KOPT-K1 (cell line): Measurements from ENCODE around the gene STARD6.
"Not testable (repeated sequence)": the region's sequence is repeated elsewhere in the genome, so short reads cannot be mapped to it uniquely, and the experiment has no call there.

ENCODE experiments used
- H3K27ac ChIP-seq: fragments of 200-600 bp; sonication (generic); 2 replicates; pipeline ENCODE4 v1.5.1; 2016; ENCODE audit warnings: antibody characterized with exemption, mild to moderate bottlenecking, low read depth, low read length; ENCODE audit not compliant: poor library complexity, severe bottlenecking
- H3K36me3 ChIP-seq: fragments of 200-600 bp; sonication (generic); 2 replicates; pipeline ENCODE4 v1.5.1; 2017; ENCODE audit warnings: antibody characterized with exemption, mild to moderate bottlenecking, low read length, moderate library complexity; ENCODE audit not compliant: insufficient read depth
- H3K9me3 ChIP-seq: fragments of 200-600 bp; sonication (generic); 2 replicates; pipeline ENCODE4 v1.5.1; 2017; ENCODE audit warnings: antibody characterized with exemption, low read length, mild to moderate bottlenecking; ENCODE audit not compliant: insufficient read depth, poor library complexity, severe bottlenecking

Gene STARD6

DNA sequence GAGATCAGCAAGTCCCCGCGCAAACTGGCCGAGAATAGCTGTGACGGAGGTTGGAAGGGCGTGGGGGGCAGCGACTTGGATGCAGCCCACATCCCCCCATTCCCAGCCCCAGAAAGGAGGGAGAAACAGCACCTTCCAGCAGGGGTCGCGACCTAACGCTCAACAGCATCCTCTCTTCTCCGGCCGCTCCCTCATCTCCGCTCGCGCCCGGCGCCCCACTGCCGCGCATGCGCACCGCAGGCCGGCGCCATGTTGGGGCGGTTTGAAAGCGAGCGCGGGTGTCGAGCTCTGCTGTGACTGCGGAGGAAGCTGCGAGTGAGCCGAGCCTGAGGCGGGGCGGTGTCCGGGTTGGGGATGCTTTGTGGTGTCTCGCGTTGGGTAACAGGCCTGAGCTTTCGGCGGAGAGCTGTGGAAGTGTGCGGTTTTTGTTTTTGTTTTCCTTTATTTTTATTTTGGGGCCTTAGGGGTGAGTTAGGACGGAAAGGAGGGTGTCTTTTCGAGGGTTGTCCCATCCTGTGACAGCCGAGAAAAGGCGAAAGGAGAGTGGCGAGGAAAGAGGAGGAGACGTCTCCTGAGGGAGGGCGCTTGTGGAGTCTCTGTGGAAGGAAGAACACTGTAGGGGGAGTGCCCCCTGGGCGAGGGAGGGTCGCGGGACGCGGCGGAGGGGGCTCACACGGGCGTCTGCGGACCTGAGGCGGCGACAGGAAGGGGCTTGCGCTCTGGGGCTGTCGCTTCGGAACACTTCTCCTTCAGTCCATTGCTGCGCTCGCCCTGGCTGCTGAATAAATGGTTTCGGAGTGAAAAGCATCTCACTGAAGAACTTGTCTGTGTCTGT, at the start of gene STARD6, which contains the start of gene C18orf54:
TSS of gene STARD6 (minus strand) at position 199 of the 835 bp plus-strand sequence. CDS start 3,285 bp downstream, outside the sequence.
TSS of gene C18orf54 (plus strand) at position 247 of the 835 bp plus-strand sequence. CDS start 2,667 bp downstream, outside the sequence.
- H3K9me3 ChIP-seq: no peaks in the 10 kb centered on the region
- H3K27ac ChIP-seq: peak within 1 kb of the TSS; percentile 81
- peaks cover 11% of the 10 kb centered on the region for H3K36me3 ChIP-seq

DNA sequence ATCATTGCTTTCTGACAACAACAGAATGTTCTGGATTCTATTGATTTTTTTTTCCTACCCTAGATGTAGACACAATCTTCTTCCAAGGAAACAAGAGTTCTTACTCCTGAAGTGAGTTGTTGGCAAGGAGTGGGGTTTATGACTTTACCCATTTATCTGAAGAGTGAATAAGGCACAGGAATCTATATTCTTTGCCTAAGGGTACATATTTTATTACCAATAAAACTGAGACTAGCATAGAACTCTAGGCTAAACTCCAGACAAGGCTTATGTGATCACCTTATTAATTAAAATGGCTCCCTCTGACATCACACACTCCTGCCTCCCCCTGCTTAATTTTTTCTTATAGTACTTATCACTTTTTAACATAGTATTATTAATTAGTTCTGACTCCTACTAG, 47.6 kb upstream of the STARD6 start:
- Histone ChIP-seq H3K27ac (no peak overlapping the region), H3K9me3 (no peaks in the 10 kb centered on the region), H3K36me3 (no peaks in the 10 kb centered on the region)

DNA sequence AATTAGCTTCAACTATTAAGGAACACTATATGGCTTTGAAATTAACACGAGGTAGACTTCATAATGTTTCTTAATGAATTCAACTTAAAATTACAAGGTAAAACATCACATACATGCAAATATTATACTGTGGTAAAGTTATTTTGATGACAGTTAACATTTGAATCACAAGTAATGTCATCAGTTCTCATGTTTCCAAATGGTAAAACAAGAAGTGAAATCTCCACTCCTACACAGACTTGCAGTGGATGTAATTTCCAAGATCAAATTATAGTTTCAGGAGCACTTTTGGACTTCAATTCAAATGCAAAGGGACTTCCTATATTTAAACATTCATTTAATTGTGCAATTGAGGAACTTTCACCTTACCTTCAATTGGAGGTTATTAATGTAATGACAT, 39.1 kb upstream of the STARD6 start:
- no peak overlapping the region for H3K27ac ChIP-seq
- no peaks in the 10 kb centered on the region for H3K9me3 ChIP-seq
- no peaks in the 10 kb centered on the region for H3K36me3 ChIP-seq

GRCh38 chr18:54393648-54394294, 36.1 kb upstream of the STARD6 start:
- Histone ChIP-seq H3K36me3 (no peaks in the 10 kb centered on the region), H3K27ac (no peak overlapping the region), H3K9me3 (no peaks in the 10 kb centered on the region)

GRCh38 chr18:54392543-54393023, 34.9 kb upstream of the STARD6 start:
- Histone ChIP-seq H3K27ac (no peak overlapping the region), H3K36me3 (no peaks in the 10 kb centered on the region), H3K9me3 (no peaks in the 10 kb centered on the region)

- no peaks in the 10 kb centered on the region for H3K9me3 ChIP-seq
- H3K27ac ChIP-seq: no peak overlapping the region
- H3K36me3 ChIP-seq: no peaks in the 10 kb centered on the region
Observed at GRCh38 chr18:54390838-54391237, 33.2 kb upstream of the STARD6 start.

DNA sequence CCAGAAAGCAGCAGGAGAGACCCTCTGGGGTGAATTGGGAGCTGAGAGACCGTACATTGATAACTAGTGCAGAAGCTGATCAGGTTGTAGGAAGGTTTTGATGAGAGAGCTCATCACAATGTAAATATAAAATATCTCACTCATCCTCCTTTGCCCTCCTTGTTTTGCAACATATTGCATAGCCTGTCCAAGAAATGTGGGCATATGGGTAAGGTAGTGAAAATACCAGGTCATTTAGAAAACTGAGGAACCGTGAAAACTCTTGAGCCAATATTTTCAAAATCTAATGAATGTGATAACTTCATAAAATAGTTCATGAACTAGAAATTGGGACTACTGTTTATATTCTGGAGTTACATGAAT, 31.5 kb upstream of the STARD6 start:
- Histone ChIP-seq H3K27ac (no peak overlapping the region), H3K9me3 (no peaks in the 10 kb centered on the region), H3K36me3 (no peaks in the 10 kb centered on the region)

- Histone ChIP-seq H3K27ac (no peak overlapping the region), H3K36me3 (no peaks in the 10 kb centered on the region), H3K9me3 (no peaks in the 10 kb centered on the region)
Observed at GRCh38 chr18:54388203-54389142, 30.8 kb upstream of the STARD6 start.

DNA sequence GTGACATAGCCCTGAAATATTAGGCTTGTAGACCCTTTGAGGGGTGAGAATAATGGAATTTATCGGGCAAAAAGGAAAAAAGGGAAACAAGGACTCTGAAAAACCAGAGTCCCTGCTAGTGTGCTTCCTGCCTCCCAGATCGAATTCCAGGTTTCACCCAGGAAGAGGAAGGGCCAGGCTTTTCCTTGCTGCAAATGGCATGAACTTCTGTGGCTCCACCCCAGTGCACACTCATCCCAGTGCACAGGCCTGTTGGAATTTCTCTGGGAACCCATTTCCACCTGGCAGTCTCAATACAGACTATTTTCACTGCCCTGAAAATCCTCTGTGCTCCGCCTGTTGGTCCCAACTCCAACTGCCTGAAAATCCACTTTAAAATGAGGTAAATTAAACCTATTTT, 30.0 kb upstream of the STARD6 start:
- H3K9me3 ChIP-seq: no peaks in the 10 kb centered on the region
- H3K36me3 ChIP-seq: no peaks in the 10 kb centered on the region
- no peak overlapping the region for H3K27ac ChIP-seq

- H3K27ac ChIP-seq, H3K36me3 ChIP-seq, H3K9me3 ChIP-seq: not testable (repeated sequence)
Observed at GRCh38 chr18:54386800-54387495, 29.3 kb upstream of the STARD6 start.

DNA sequence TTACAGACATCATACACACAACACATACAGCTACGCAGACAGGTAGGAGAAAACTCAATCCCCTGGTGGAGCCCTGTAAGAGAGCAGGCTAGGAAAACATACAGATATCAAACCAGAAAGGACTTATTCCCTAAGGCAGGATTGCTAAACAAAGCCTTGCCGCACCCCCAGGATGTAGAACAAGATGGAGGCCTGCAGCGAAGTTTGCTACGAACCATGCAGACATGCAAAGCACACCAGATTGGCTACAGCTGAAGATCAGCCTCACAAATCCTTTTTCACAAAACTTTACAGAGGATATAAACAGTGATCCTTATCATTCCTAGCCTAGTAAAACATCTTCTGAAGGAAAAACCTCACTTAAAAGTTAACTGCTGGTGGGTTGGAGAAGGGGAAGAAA, 28.4 kb upstream of the STARD6 start:
- no peaks in the 10 kb centered on the region for H3K36me3 ChIP-seq
- no peak overlapping the region for H3K27ac ChIP-seq
- no peaks in the 10 kb centered on the region for H3K9me3 ChIP-seq

DNA sequence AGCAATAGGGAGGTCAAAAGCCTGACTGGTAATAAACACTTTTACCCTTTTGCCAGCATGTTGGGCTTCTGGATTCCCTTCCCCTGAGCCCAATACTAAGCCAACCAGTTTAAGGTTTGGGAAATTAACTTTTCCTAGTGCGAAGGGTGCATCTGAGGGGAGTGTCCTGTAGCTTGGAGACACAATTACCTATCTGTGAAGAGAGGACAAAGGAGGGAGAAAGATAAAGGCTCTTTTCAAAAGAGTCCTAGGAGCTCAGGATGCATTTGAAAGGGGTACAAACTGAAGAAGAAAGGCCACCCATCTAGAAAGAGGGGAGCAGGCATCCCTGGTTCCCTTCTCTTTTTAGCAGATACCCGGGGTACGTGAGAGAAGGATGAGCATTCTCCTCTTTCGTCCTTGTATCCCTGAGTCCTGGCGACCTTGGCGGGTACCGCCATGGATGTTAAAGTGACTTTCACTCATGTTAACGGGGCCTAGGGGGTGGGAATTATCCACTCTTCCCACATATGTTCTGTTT, 25.1 kb upstream of the STARD6 start:
- H3K36me3 ChIP-seq: peaks cover 6% of the 10 kb centered on the region; the same call in 1 of the 2 replicates
- H3K9me3 ChIP-seq: no peaks in the 10 kb centered on the region
- H3K27ac ChIP-seq: no peak overlapping the region

DNA sequence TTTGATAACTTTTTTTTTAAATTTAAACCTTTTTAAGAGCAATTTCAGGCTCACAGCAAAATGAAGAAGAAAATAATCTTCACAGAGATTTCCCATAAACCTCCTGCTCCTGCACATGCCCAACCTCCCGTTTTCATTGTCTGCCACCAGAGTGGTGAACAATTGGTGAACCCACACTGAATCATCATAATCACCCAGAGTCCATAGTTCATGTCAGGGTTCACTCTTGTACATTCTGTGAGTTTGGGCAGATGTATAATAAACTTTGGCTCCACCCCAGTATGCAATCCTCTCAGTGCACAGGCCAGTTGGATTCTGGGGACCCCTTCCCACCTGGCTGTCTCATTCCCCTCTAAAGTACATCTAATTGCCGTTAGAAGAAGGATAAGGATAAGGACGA, 24.4 kb upstream of the STARD6 start:
- Histone ChIP-seq H3K36me3 (peaks cover 6% of the 10 kb centered on the region; the same call in 1 of the 2 replicates), H3K27ac (no peak overlapping the region), H3K9me3 (no peaks in the 10 kb centered on the region)

- Histone ChIP-seq H3K27ac (no peak overlapping the region), H3K9me3 (no peaks in the 10 kb centered on the region)
Observed at GRCh38 chr18:54381640-54382039, 24.0 kb upstream of the STARD6 start.

More at GRCh38 chr18:54381640-54382039, 24.0 kb upstream of the STARD6 start:
- H3K36me3 ChIP-seq: peaks cover 6% of the 10 kb centered on the region; the same call in 1 of the 2 replicates
